Bone marrow (tissue), 2 donors: ENCODE measurements around the gene RNF215.
"Not testable (repeated sequence)": the region's sequence is repeated elsewhere in the genome, so short reads cannot be mapped to it uniquely, and the experiment has no call there.

Source experiments
- DNase-seq, 2 donors: peaks; one replicate each; lab custom pipeline; 2025; lab: John Stamatoyannopoulos, UW

RNF215 gene

DNA sequence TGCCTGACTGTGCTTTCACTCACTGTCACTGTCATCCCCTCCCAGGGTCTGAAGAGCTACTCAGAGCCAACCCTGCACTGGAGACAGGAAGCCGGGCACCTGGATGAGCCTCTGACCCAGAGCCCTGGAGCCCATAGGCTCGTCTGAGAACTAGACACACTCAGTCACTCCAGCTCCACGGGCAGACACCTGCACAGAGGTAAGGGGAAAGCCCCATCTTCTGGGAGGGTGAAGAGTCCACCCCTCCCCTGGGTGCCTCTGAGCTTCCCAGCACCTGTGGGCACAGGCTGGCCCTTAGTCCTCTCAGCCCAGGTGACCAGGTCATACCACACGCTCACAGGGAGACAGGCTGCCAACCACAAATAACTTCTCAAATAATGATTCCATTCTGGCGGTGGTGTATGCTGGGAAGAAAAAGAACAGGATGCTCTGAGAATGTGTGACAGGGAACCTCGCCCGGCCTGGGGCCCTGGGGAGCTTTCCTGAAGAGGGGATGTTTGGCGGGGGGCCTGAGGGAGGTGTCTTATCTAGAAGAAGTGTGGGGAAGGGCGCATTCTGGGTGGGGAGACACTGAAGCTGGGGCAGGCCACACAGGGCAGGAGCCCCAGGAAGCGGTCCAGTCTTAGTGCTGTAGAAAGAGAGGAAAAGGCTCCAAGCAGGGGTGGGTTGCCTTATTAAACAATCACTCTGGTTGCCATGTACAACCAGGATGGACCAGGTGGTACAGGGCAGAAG lies 25.1 kb downstream of the RNF215 start:
- DNase-seq = no peak

DNA sequence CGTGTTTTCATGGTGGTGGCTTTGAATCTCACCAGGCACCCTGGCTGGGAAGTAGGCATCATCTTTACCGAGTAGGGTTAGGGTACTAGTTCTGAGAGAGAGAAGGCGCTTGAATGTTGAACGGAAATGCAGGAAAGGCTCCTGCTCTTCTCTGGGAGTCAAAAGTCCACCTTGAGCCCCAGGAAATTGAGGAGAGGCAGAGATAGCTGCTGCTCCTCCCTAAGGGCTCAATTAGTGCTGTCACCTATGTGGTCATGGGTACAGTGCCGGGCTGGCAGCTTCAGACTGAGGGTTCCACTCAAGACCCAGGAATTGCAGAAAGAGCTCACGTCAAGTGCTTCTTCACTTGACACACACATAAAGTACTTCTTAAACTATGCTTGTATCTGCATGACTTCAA lies 28.7 kb downstream of the RNF215 start:
- DNase-seq = no peak

DNA sequence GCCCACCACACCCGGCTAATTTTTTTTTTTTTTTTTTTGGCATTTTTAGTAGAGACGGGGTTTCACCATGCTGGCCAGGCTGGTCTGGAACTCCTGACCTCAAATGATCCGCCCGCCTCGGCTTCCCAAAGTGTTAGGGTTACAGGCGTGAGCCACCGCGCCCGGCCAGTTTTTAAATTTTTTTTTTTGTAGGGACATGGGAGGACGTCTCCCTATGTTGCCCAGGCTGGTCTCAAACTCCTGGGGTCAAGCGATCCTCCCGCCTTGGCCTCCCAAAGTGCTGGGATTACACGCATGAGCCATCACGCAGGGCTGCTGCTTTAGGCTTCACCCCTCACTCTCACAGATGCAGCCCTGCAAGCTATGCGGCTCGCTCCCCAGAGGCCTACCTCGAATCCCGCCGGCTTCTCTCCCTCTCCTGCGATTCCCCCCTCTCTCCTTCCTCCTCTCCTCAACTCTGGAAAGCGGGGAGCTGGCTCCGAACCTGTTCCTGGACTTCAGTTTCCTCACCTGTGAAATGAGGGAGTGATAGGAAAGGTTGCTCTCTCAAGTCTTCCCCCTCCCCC lies 29.5 kb downstream of the RNF215 start:
- DNase-seq = no peak

DNA sequence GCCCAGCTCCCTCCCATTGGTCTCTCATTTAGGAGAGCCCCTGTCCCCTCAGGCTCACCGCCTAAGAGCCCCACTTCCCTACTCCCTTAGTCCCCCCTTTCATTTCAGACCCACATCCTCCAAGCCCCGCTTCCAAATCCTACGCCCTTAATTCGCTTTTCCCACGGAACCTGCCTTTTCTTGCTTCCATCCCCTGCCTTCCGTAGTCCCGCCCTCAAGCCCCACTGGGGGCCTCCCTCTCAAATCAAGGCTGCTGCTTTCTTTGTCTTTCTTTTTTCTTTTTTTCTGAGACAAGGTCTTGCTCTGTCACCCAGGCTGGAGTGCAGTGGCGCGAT lies 30.0 kb downstream of the RNF215 start:
- DNase-seq = no peak

DNA sequence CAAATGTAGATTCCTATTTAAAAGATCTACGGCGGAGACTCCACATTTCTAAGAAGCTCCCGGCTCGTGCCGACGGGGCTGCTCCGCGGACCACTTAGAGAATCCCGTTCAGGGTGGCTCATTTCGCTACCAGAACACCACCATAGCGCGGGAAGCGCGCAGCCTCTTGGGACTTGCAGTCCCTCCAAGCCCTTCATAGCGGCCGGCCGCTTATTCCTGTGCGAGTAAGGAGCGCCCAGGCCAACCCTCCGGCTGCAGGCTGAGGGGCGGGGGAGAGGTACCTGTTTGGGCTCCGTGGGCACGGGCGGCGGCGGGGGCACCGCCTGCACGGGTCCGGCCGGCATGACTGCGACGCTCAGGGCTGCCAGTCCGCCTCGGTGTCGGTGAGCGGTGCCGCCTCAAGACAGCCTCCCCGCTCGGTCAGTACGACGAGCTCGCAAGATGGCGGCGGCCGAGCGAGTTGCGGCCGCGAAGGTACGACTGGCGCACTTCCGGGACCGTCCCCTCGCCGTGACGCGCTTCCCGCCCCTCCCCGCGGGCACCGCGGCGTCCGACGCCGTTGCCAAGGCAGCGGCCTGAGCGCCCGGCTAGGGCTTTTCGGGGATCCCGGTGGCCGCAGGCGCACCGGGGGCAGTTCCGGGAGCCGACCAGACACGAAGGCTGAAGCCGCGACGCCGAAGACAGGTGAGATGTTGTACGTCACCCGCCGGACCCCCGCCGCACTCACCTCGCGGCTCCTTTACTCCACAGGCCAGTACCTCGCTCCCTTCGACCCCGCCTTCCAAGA lies 30.6 kb downstream of the RNF215 start, which contains the start of the genes CCDC157 and SF3A1:
Gene CCDC157, plus strand, starts transcription at position 559 of the 787 bp plus-strand sequence. CDS start 8,994 bp downstream, outside the sequence.
Gene SF3A1, minus strand, starts transcription at position 446 of the 787 bp plus-strand sequence. Its CDS starts 102 bp downstream, at position 344.
- peak; percentile 63 to 95 for DNase-seq

DNA sequence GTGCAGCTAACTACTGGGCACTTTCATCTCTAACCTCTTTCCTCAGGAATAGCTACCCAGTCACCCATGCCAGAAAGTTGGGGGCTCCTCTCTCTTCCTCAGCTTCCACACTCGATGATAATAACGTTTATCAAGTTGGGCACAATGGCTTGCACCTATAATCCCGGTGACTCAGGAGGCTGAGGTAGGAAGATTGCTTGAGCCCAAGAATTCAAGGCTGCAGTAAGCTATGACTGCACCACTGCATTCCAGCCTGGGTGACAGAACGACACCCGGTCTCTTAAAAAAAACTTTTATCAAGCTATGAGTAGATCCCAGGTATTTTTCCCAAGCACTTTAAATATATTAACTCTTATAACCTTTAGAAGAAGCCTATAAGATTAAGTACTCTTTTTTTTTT lies 32.6 kb downstream of the RNF215 start:
- DNase-seq = no peak

DNA sequence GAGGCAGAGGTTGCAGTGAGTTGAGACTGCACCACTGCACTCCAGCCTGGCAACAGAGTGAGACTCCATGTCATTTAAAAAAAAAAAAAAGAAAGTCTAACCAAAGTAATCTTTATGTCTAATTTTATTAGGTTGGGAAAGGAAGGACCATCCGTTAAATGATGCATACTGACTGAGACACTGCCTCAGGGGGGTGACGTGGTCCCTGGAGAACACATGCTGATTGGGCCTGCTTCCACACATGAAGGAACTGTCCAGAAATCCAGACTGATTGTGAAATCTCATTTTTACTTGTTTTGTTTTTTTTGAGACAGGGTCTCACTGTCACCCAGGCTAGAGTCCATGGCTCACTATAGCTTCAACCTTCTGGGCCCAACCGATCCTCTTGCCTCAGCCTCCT lies 36.0 kb downstream of the RNF215 start:
- DNase-seq = no peak

DNA sequence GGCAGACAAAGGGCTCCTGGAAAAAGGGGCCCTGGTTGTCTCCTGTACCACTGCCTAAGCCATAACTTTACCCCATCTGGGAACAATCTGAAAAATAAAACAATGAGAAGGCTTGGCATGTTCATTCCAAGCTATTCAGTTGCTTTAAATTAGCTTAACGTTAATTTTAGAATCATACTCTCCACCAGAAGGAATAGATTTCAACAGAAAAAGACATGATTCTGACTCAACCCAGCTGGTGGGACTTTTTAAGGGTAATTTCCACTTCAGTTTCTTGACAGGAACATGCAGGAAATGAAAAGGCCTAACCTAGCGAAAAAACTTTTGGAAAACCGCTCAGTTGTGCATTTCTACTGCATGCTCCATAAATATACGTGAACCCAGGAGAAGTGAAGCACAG lies 38.4 kb downstream of the RNF215 start:
- no peak for DNase-seq

DNA sequence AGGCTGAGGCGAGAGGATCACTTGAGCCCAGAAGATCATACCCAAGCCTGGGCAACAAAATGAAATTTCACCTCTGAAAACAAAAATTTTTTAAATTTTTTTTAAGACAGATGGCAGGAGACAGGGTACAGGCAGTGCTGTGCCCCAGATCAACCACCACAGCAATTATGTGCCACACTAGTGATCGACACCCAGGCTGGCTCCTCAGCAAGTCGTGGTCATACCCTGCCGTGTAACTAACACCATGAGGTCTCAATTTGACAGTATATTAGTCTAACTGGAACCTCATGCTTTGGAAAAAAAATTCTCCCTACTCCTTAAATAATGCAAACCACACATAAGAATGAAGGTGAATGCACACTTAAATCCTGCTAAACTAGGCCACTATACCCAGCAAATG lies 38.8 kb downstream of the RNF215 start:
- DNase-seq = no peak

DNA sequence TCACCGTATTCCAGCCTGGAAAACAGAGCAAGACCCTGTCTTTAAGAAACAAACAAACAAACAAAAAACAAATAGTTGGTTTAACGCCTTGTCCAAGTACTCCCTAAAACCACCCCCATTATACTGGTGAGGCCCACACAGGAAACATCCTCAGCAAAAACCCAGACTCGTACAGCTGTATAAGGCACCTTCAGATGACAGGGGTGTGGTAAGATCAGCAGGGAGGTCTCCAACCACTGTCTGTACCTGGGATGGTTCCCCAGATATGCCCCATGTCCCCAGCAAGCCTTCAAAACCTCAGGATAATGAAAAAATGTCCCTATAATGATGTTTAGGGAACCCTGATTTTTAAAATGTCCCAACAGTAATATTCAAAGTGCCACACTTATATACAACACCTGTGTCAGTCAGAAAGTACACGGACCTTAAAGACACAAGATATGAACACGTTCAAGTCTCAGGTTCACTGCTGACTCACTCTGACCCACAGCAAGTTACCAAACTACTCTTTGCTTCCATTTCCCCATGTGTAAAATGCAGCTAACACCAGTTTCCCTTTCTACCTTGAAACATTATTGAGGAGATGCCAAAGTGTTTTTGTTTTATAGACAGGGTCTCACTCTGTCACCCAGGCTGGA lies 39.8 kb downstream of the RNF215 start:
- DNase-seq = no peak

DNA sequence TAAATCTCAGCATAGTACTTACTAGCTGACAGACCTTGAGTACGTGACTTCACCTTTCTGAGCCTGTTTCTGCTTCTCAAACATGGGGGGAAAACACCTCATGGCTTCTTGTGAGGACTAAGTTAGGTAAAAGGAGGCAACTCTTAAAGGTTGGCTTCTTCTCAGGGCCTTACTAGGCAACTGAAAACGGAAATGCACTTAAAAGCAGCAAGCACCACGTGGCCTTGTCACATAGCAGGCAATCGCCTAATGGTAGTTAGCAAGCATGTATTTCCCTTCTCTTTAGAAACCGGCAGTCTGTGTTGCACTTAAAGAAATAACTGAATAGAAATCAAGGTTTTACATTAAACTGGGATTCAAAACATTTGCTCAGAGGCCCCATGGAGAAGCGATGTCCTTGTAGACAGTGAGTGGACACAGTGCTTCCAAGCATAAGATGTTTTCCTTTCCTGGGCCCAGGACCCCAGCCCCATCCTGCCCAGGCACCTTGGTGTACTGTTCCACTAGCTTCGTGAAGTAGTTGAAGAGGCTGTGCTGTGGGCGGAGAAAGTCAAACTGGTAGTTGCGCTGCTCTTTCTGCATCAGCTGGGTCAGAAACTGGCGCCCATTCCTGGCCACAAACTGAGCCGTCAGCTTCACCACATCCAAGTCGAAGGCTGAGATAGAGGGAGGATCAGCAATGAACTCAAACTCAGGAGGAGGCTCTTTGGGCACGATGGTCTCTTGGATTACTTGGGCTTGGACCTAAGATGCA lies 42.6 kb downstream of the RNF215 start:
- DNase-seq = no peak

DNA sequence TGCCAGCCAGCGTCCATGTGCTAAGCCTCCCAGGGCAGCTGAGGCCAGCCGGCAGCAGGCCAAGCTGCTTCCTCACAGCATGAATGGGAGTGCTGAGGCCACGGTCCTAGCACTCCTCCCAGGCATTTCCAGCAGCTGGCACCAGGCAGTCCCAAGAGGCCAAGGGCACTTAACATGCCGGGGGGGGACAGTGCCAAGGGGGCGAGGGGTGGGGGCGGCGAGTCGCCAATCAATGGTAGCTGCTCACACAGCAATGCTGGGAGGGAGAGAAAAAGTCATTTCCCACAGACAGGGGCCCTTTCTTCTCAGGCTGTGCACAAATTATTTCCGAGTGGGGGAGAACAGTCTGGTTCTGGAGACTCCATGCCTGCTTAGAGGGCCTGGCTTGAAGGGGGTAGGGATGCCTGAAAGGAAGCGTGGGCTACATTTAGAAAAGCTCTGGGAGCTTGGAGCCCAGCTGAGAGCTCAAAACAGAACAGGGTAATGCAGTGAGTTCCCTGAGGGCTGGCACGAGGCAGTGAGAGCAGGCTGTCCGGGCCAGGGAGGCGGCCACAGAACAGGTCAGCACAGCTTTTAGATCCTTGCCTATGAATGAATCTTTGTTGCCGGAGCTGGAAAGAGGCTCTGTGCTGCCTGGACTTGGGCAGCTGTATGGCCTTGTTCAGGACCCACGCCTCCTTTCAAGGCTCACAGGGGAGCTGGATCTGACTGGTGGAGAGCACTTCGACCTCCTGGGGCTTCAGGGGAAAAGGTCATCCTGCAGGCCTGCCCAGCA lies 46.1 kb downstream of the RNF215 start:
- no peak for DNase-seq

DNA sequence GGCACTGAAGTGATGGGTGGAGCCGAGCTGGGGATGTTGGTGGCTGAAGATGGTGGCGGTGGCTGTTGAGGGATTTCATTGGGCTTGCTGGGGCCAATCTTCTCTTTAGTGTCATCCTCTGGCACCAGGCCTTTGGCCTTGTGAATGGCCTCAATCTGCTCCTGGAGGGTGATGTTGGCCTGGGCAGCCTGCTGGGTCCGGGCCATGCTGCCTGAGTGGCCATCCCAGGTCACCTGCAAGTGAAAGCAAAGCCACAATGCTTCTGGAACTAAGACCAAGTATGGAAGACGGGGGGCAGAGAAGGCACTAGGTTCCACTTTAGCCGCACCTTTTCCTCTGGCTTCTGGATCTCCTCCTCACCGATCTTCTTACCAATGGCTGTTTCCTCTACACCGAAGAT lies 48.4 kb downstream of the RNF215 start:
- no peak for DNase-seq

DNA sequence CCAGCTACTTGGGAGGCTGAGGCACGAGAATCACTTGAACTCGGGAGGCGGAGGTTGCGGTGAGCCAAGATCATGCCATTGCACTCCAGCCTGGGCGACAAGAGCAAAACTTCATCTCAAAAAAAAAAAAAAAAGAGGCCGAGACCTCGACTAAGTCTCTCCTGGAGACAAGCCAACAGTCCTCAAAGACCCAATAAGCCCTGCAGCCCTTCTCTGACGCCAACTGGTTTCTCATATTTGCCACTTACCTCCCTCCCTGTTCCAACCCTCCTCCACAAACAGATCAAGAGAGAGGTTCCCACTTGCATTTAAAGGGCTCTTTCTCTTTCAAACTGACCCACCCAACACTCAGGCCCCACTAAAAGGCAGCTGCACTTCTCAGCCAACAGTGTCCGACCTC lies 48.9 kb downstream of the RNF215 start:
- not testable (repeated sequence) for DNase-seq

DNA sequence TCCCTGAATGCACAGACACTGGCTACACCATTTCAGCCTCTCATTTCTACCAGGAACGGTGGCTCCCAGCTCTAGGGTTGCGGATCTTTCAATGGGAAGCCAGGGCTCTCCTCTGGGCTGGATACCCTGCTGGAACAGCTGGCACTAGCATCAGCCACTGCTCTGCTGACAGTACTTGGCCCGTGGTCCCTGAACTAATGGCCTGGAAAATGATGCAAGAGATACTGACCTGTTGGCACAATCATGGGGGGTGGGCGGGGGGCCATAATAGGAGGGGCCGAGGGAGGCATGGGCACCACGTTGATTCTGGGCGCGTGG lies 49.8 kb downstream of the RNF215 start:
- no peak for DNase-seq

DNA sequence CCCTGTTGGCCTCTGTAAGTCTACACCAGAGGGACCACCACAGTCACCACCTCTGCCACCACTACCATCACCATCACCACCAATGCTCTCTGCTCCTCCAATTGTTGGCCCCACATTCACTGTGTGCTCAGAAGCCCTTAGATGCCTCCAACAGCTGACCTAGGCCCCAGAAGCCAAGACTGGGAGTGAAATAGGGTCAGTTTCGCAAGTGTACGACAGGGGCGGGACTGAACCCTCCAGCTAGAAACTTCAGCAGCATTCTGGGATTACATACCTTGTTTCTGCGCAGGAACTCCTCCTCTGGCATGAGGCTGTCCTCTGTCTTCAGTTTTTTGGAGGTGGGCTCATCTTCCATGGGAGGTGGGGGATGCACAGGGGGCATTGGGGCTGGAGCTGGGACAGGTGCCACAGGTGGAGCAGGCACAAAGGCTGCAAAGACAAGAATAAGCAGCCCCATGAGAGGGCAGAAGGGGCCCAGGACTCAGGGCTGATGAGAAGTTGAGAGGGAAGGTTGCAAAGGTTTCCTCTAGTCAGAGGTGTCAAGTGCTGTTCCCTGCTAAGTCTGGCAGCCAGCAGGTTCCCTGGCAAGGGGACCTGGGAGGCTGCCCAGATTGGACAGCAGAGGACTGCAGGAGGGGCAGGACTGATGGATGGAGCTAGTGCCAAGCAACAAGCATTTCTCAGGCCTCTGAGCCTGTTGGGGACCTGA lies 50.3 kb downstream of the RNF215 start:
- DNase-seq = no peak

DNA sequence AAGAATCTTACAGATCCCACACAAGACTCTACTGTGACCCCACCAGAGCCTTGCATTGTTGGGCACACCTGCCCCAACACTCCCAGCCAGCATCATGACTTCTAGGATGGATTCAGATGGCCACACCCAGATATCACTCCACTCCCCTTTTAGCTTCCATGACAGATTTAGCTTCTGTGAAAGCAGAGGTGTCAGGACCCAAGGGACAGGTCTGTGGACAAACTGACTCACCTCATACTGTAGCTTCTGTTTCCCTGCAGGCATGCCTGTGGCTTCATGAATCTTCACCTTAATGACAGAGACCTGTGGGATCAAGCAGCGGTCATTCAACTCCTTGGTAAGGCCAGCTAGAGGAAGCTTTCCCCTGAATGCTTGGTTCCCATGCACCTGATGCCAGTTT lies 52.0 kb downstream of the RNF215 start:
- DNase-seq = no peak

DNA sequence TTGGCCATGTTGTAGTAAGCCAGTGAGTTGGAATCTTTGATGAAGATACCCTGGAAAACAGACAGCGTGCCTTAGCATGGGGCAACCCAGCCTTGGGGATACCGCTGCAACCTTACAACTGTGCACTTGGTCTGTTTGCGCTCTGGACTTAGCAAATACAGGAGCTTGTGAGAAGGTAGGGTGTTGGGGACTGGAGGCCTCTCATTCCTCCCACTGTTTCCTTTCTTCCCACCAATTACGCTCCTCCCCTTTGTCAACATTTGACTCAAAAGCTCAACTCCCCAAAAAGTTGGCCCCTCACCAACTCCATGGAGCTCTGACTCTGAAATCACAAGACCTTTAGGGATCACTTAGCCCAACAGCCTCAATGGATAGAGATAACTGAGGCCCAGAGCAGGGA lies 52.6 kb downstream of the RNF215 start:
- DNase-seq = no peak

DNA sequence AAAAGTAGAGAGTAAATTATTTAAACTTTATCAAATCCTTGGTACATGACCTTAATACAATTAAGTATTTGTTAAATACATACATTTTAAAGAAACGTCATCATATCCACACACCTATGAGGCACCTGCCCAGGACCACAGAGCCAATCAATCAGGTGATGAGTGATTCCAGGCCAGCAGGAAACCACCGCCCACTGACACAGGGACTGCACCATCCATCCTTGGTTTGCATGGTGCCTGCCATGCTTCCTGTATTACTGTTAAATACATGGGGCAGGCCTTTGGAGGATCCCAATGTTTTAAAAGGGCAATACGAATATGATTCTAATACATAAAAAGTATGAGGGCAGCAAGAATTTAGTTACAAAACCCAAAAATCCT lies 53.5 kb downstream of the RNF215 start:
- no peak for DNase-seq

DNA sequence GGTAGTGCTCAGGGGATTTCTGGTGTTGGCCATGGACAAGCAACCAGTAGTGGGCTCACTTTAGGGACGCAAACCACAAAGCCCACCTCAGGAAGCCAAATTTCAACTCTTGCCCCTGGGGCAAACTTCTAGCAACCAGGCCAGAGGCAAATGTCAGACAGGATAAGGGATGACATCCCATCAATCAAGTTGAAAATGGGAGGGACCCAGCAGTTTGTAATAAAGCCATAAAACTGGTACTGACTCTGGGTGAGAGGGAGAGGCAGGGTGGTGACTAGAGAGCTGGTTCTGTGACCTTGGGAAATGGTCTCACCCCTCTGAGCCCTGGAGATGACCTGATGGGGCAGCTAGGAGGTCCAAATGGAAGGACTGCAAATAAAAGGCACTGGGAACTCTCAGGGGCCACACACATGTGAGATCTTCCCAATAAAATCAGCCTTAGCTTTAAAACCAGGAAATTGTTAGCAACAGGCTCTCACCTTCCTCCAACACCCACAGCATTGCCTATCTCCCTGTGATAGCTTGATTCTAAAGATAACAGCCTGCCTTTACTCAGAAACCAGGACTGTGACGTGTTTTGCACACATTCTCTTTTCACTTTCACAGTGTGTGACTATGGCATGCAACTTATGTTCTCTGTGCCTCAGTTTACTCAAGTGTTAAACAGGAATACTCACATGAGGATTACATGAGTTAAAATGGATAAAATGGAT lies 54.1 kb downstream of the RNF215 start:
- no peak for DNase-seq
